Natural killer cell (primary cell): ENCODE measurements around the gene SRSF7. TPM values are rescaled to one million over a fixed set of nuclear protein-coding genes. Genes with fewer than 3 reads are reported as not detected.

ENCODE experiments used
- ATAC-seq, 3 donors: fragments of 150-1000 bp in 2 of 3; fragments of 200-7000 bp in 1 of 3; cut with Tn5 transposase; 1 replicate in 1 of 3; 2 replicates in 2 of 3; pipeline ENCODE4 v1.10.0; 2021; ENCODE audit warnings: mild to moderate bottlenecking in 2 of 3, moderate library complexity in 2 of 3
- DNase-seq, 2 donors: peaks; one replicate each; pipeline versions ENCODE4 v3.0.0 to v3.0.0-alpha.2; 2013 to 2021; ENCODE audit warnings: mixed read lengths in 1 of 2
- H3K27ac ChIP-seq: one replicate; pipeline ENCODE4 v1.5.1; 2013; ENCODE audit warnings: mild to moderate bottlenecking, low read length
- H3K27me3 ChIP-seq: one replicate; pipeline ENCODE4 v1.6.1; 2013; ENCODE audit warnings: low read length; ENCODE audit not compliant: control insufficient read depth, insufficient read depth
- H3K36me3 ChIP-seq: one replicate; pipeline ENCODE4 v1.6.1; 2013; ENCODE audit warnings: low read length; ENCODE audit not compliant: control insufficient read depth, insufficient read depth
- H3K4me1 ChIP-seq: one replicate; pipeline ENCODE4 v1.6.1; 2013; ENCODE audit warnings: low read length; ENCODE audit not compliant: control insufficient read depth, insufficient read depth
- H3K4me3 ChIP-seq: one replicate; pipeline ENCODE4 v1.5.1; 2013; ENCODE audit warnings: low read length
- H3K9me3 ChIP-seq: one replicate; pipeline ENCODE4 v1.6.1; 2013; ENCODE audit warnings: low read length; ENCODE audit not compliant: control insufficient read depth, insufficient read depth
- H3K27ac Mint-ChIP-seq, 2 donors: one replicate each; pipeline ENCODE4 v1.8.0; 2022; ENCODE audit warnings: mild to moderate bottlenecking in 2 of 2, mixed read lengths in 2 of 2, moderate library complexity in 1 of 2
- H3K27me3 Mint-ChIP-seq, 2 donors: one replicate each; pipeline ENCODE4 v1.8.0; 2022; ENCODE audit warnings: low read depth in 2 of 2, mixed read lengths in 2 of 2
- H3K36me3 Mint-ChIP-seq: one replicate; pipeline ENCODE4 v1.8.0; 2022; ENCODE audit warnings: mixed read lengths
- H3K4me1 Mint-ChIP-seq, 2 donors: one replicate each; pipeline ENCODE4 v1.8.0; 2022; ENCODE audit warnings: mixed read lengths in 2 of 2
- H3K4me3 Mint-ChIP-seq: one replicate; pipeline ENCODE4 v1.8.0; 2022; ENCODE audit warnings: mild to moderate bottlenecking, moderate library complexity, mixed read lengths
- H3K9me3 Mint-ChIP-seq, 2 donors: one replicate each; pipeline ENCODE4 v1.8.0; 2022; ENCODE audit warnings: mixed read lengths in 2 of 2
- CTCF ChIP-seq: fragments of 200-600 bp; IDR thresholded peaks from one replicate; pipeline ENCODE4 v1.8.0; 2022; ENCODE audit warnings: antibody characterized with exemption
- WGBS: methylation state at CpG from one replicate; pipeline ENCODE4 v1.1.7; 2013; ENCODE audit warnings: missing lambda C conversion rate; ENCODE audit not compliant: insufficient coverage; 5-methylcytosine and 5-hydroxymethylcytosine counted together
- intact Hi-C: fragments of 100-400 bp; cut with micrococcal nuclease; formaldehyde crosslinking; loops from one replicate; pipeline ENCODE4 v1.14.2; 2022
- total RNA-seq, 4 donors: library from RNA; stranded (reverse); fragments of 120-200 nt in 1 of 4; gene quantifications; one replicate each; pipeline versions ENCODE4 v1.2.3 to v1.2.4, GENCODE V29; 2013 to 2022

The SRSF7 gene
- total RNA-seq, 3 donors from 2014 or later (not counting 1 experiment from before 2014, with no cell fraction given) = 323 to 538 (median 359) TPM

- no peak for TF ChIP-seq CTCF
- Histone ChIP-seq H3K4me1 (peaks cover 17% of the 10 kb centered on the region), H3K27me3 (no peaks in the 10 kb centered on the region), H3K27ac (peak overlapping the region; percentile 43), H3K9me3 (no peaks in the 10 kb centered on the region), H3K4me3 (peak overlapping the region; percentile 43), H3K36me3 (no peaks in the 10 kb centered on the region)
- no peak for ATAC-seq
- Mint-ChIP-seq H3K27ac (peak overlapping the region; percentile 46 to 60), H3K36me3 (peaks cover 6% of the 10 kb centered on the region), H3K4me1 (peaks cover 27% of the 10 kb centered on the region in 2 donors), H3K4me3 (peak overlapping the region; percentile 64), H3K27me3 (peaks cover 0 to 4% of the 10 kb centered on the region in 2 donors), H3K9me3 (no peaks in the 10 kb centered on the region)
- peak in 1 of 2 donors; percentile 32 for DNase-seq
- no CpG with 5 or more reads among the region's 3 CpGs for WGBS
- intact Hi-C loops = loop anchor here (10.0 kb wide), 1 partner anchor 370 kb away; the partner anchor contains the start of gene SOS1
Observed at GRCh38 chr2:38754506-38754905, 3.3 kb upstream of the SRSF7 start.

GRCh38 chr2:38754049-38754448, 2.9 kb upstream of the SRSF7 start:
- Mint-ChIP-seq H3K27ac (peak overlapping the region; percentile 46 to 60), H3K27me3 (peaks cover 0 to 4% of the 10 kb centered on the region in 2 donors), H3K36me3 (peaks cover 10% of the 10 kb centered on the region), H3K9me3 (no peaks in the 10 kb centered on the region), H3K4me1 (peaks cover 29 to 30% of the 10 kb centered on the region in 2 donors), H3K4me3 (peak overlapping the region; percentile 62)
- Histone ChIP-seq H3K4me3 (no peak overlapping the region), H3K36me3 (peaks cover 5% of the 10 kb centered on the region), H3K27me3 (no peaks in the 10 kb centered on the region), H3K9me3 (no peaks in the 10 kb centered on the region), H3K4me1 (peaks cover 21% of the 10 kb centered on the region), H3K27ac (no peak overlapping the region)
- intact Hi-C loops = loop anchor here (10.0 kb wide), 1 partner anchor 371 kb away; the partner anchor contains the start of gene SOS1
- DNase-seq (no peak), ATAC-seq (no peak)
- no peak for TF ChIP-seq CTCF

- H3K4me3 ChIP-seq = peak overlapping the region; percentile 92
- no peak for TF ChIP-seq CTCF
Observed at GRCh38 chr2:38751596-38752410, 642 bp upstream of the SRSF7 start.

More at GRCh38 chr2:38751596-38752410, 642 bp upstream of the SRSF7 start:
- peak overlapping the region; percentile 99 for H3K27ac ChIP-seq
- ATAC-seq (peak; percentile 10 to 31 (median 27)), DNase-seq (no peak)
- no peaks in the 10 kb centered on the region for H3K9me3 ChIP-seq
- Mint-ChIP-seq H3K4me3 (peak overlapping the region; percentile 100), H3K9me3 (no peaks in the 10 kb centered on the region), H3K36me3 (peaks cover 30% of the 10 kb centered on the region), H3K4me1 (peaks cover 45 to 46% of the 10 kb centered on the region in 2 donors), H3K27me3 (peaks cover 0 to 4% of the 10 kb centered on the region in 2 donors), H3K27ac (peak overlapping the region; percentile 100)
- intact Hi-C loops = loop anchor here (1.0 to 10.0 kb wide), 3 partner anchors 26 to 375 kb away; partner anchors contain the start of genes ATL2, GEMIN6 and SOS1
- H3K27me3 ChIP-seq = no peaks in the 10 kb centered on the region
- H3K36me3 ChIP-seq = peaks cover 27% of the 10 kb centered on the region
- 25% methylated on average over 16 of the region's 18 CpGs for whole genome bisulfite sequencing
- H3K4me1 ChIP-seq = peaks cover 33% of the 10 kb centered on the region
